ENCODE results near the gene CLHC1. TPM values are rescaled to one million over a fixed set of nuclear protein-coding genes. Genes with fewer than 3 reads are reported as not detected.

CLHC1 gene
- total RNA-seq, 3 donors from 2014 or later (not counting 1 experiment from before 2014, with no cell fraction given) = 5.6 to 14.9 (median 6.3) TPM

DNA sequence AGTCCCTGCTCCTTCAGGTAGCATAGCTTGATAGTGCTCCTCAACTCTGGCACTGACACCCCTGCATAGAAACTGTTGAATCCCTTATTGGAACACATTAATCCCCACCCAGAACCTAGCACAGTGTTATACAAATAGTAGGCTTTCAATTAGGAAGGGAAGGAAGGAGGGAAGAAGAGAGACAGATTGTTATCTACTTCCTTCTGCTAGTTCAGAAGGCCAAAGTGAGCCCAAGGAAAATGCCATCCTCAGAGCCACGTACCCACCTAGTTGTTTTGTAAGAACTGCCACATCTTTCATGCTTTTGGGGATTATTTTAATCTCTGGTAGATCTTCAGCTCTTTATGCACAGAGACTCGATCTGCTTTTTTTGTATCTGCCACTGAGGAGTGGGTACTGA lies 75.1 kb downstream of the CLHC1 start:
- DNase-seq (no peak), ATAC-seq (no peak)
- Mint-ChIP-seq H3K4me1 (no peaks in the 10 kb centered on the region), H3K36me3 (no peaks in the 10 kb centered on the region), H3K27ac (no peak overlapping the region), H3K27me3 (ENCODE audit: low read depth in 2 of 2) (peaks cover 0 to 2% of the 10 kb centered on the region in 2 donors), H3K4me3 (no peak overlapping the region), H3K9me3 (no peaks in the 10 kb centered on the region)
- Histone ChIP-seq H3K4me1 (ENCODE audit: control insufficient read depth, insufficient read depth, low read length) (peaks cover 10% of the 10 kb centered on the region), H3K9me3 (ENCODE audit: control insufficient read depth, insufficient read depth, low read length) (no peaks in the 10 kb centered on the region), H3K36me3 (ENCODE audit: control insufficient read depth, insufficient read depth, low read length) (no peaks in the 10 kb centered on the region), H3K4me3 (ENCODE audit: low read length) (no peak overlapping the region), H3K27ac (ENCODE audit: low read length) (no peak overlapping the region), H3K27me3 (ENCODE audit: control insufficient read depth, insufficient read depth, low read length) (no peaks in the 10 kb centered on the region)
- TF ChIP-seq CTCF (IDR thresholded peaks at IDR 0.05) = no peak
- 88% methylated on average over 2 of the region's 2 CpGs for WGBS (ENCODE audit: insufficient coverage)
- intact Hi-C loops (cut with micrococcal nuclease) = no loop called here

- no peak for DNase-seq
- H3K4me3 Mint-ChIP-seq = no peak overlapping the region
- intact Hi-C loops (cut with micrococcal nuclease) = no loop called here
- Histone ChIP-seq H3K4me3 (ENCODE audit: low read length) (no peak overlapping the region), H3K36me3 (ENCODE audit: control insufficient read depth, insufficient read depth, low read length) (no peaks in the 10 kb centered on the region), H3K27me3 (ENCODE audit: control insufficient read depth, insufficient read depth, low read length) (no peaks in the 10 kb centered on the region), H3K4me1 (ENCODE audit: control insufficient read depth, insufficient read depth, low read length) (peaks cover 10% of the 10 kb centered on the region), H3K27ac (ENCODE audit: low read length) (no peak overlapping the region), H3K9me3 (ENCODE audit: control insufficient read depth, insufficient read depth, low read length) (no peaks in the 10 kb centered on the region)
- ATAC-seq = no peak
- H3K4me1 Mint-ChIP-seq = no peaks in the 10 kb centered on the region
- no peak for TF ChIP-seq CTCF (IDR thresholded peaks at IDR 0.05)
- H3K36me3 Mint-ChIP-seq = no peaks in the 10 kb centered on the region
- H3K27ac Mint-ChIP-seq = no peak overlapping the region
- H3K27me3 Mint-ChIP-seq (ENCODE audit: low read depth in 2 of 2) = no peaks in the 10 kb centered on the region
- no peaks in the 10 kb centered on the region for H3K9me3 Mint-ChIP-seq
- WGBS (ENCODE audit: insufficient coverage) = 80% methylated on average over 2 of the region's 2 CpGs
These were observed 75.8 kb downstream of the CLHC1 start for GRCh38 chr2:55156326-55156725.

GRCh38 chr2:55155764-55156281 lies 76.3 kb downstream of the CLHC1 start:
- 94% methylated on average over 1 of the region's 1 CpG for WGBS (ENCODE audit: insufficient coverage)
- Mint-ChIP-seq H3K9me3 (no peaks in the 10 kb centered on the region), H3K27ac (no peak overlapping the region), H3K27me3 (ENCODE audit: low read depth in 2 of 2) (no peaks in the 10 kb centered on the region), H3K4me3 (no peak overlapping the region), H3K4me1 (no peaks in the 10 kb centered on the region), H3K36me3 (no peaks in the 10 kb centered on the region)
- Histone ChIP-seq H3K4me3 (ENCODE audit: low read length) (no peak overlapping the region), H3K4me1 (ENCODE audit: control insufficient read depth, insufficient read depth, low read length) (peaks cover 10% of the 10 kb centered on the region), H3K27ac (ENCODE audit: low read length) (no peak overlapping the region), H3K36me3 (ENCODE audit: control insufficient read depth, insufficient read depth, low read length) (no peaks in the 10 kb centered on the region), H3K9me3 (ENCODE audit: control insufficient read depth, insufficient read depth, low read length) (no peaks in the 10 kb centered on the region), H3K27me3 (ENCODE audit: control insufficient read depth, insufficient read depth, low read length) (no peaks in the 10 kb centered on the region)
- TF ChIP-seq CTCF (IDR thresholded peaks at IDR 0.05) = no peak
- DNase-seq = no peak
- ATAC-seq = no peak
- intact Hi-C loops (cut with micrococcal nuclease) = no loop called here

DNA sequence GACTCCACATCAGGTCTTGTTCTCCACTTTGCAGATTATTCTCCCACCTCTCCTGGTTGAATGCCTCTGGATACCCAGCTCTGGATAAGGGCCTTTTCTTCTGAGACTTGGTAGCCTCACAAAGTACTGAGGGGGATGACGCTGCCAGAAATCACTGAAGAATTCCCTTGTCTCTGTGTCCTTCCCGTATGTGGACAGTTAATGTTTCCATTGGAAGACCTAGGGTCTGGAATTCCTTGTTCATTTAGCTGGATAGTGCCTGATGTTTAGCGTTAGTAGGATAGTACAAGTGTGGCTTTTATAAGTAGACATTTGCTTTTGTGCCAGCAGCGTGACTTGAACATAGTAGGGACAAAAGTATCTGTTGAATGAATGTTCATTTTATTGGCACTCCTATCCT lies 76.9 kb downstream of the CLHC1 start:
- Mint-ChIP-seq H3K27me3 (ENCODE audit: low read depth in 2 of 2) (no peaks in the 10 kb centered on the region), H3K36me3 (no peaks in the 10 kb centered on the region), H3K9me3 (no peaks in the 10 kb centered on the region), H3K4me1 (no peaks in the 10 kb centered on the region), H3K27ac (no peak overlapping the region), H3K4me3 (no peak overlapping the region)
- no peaks in the 10 kb centered on the region for H3K36me3 ChIP-seq (ENCODE audit: control insufficient read depth, insufficient read depth, low read length)
- TF ChIP-seq CTCF (IDR thresholded peaks at IDR 0.05) = no peak
- intact Hi-C loops (cut with micrococcal nuclease) = no loop called here
- H3K27me3 ChIP-seq (ENCODE audit: control insufficient read depth, insufficient read depth, low read length) = no peaks in the 10 kb centered on the region
- no peak overlapping the region for H3K4me3 ChIP-seq (ENCODE audit: low read length)
- no peak overlapping the region for H3K27ac ChIP-seq (ENCODE audit: low read length)
- no peak for ATAC-seq
- H3K9me3 ChIP-seq (ENCODE audit: control insufficient read depth, insufficient read depth, low read length) = no peaks in the 10 kb centered on the region
- H3K4me1 ChIP-seq (ENCODE audit: control insufficient read depth, insufficient read depth, low read length) = peaks cover 10% of the 10 kb centered on the region
- WGBS (ENCODE audit: insufficient coverage) = 94% methylated on average over 3 of the region's 4 CpGs
- no peak for DNase-seq
